GM08714 (cell line): Measurements from ENCODE around the gene AKT3.
"Not testable (repeated sequence)": the region's sequence is repeated elsewhere in the genome, so short reads cannot be mapped to it uniquely, and the experiment has no call there.

Experiments
- H3K4me3 ChIP-seq: fragments of 200-500 bp; sonication (Bioruptor generic); 2 replicates; pipeline ENCODE4 v1.5.1; 2014; ENCODE audit warnings: mild to moderate bottlenecking, low read length, inconsistent platforms
- ZNF274 ChIP-seq: IDR thresholded peaks from 2 replicates; pipeline ENCODE4 v1.6.1; 2012; ENCODE audit warnings: mild to moderate bottlenecking, low read depth, low read length

Gene AKT3

DNA sequence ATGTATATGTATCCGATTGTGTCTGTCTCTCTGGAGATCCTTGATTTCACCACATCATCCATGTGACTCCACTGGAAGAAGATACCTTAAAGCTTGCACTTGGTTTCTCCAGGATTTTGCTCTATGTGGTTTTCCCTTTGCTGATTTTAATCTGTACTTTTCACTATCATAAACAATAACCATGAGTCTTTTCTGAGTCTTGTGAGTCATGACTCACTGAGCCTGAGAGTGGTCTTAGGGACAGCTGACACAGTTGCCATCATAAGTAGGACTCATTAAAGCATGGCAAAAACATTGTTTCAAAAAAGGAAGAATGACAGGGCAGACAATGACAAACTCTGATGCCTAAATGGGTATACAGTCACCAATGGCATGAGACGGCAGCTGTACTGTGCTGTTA, 226.2 kb downstream of the AKT3 start:
- H3K4me3 ChIP-seq, result no peak overlapping the region
- TF ChIP-seq ZNF274, result no peak

DNA sequence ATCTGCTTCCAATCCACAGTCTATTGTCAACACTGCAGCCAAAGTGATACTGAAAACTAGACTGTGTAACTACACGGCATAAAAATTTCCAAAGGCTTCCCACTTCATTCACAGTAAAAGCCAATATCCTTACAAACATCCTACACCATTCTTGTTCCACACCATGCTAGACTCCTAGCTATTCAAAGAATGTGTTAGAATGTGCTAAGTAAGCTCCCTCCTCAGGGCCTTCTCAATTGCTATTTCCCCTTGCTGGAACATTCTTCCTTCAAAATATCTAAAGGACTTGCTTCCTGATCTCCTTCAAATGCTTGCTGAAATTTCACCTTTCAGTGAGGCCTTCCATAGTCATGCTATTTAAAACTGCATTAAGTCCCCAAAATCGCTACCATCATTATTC, 228.1 kb downstream of the AKT3 start:
- no peak for TF ChIP-seq ZNF274

DNA sequence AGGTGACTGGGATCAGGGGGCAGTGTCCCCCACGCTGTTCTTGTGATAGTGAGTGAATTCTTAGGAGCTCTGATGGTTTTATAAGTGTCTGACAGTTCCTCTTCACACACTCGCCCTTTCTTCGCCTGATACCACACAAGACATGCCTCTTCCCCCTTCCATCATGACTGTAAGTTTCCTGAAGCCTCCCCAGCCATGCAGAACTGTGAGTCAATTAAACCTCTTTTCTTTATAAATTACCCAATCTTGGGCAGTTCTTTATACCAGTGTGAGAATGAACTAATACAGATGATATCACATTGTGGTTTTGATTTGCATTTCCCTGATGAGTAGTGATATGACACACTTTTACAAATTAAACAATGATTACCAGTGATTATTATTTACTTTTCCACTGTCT, 229.9 kb downstream of the AKT3 start:
- no peak for TF ChIP-seq ZNF274
- no peak overlapping the region for H3K4me3 ChIP-seq

More for the DNA sequence above, 228.1 kb downstream of the AKT3 start:
- no peak overlapping the region for H3K4me3 ChIP-seq

DNA sequence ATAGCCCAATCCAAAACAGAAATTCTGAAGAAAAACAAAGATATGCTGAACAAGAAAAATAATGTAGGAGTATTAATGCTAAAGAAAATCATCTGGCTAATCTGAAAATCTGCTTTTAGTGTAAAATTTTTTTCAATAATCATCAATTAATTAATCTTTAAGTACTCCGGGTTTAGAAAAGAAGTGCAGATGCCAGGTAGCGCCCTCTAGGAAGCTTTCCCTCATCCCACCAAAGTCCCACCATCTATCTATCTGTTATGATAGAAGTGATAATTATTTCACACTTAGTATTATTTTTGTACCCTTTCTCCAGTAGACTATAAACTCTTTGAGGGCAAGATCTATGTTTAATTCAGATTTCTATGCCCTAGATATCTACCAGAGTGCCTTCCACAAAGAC, 240.3 kb downstream of the AKT3 start:
- H3K4me3 ChIP-seq, result no peak overlapping the region
- no peak for TF ChIP-seq ZNF274

DNA sequence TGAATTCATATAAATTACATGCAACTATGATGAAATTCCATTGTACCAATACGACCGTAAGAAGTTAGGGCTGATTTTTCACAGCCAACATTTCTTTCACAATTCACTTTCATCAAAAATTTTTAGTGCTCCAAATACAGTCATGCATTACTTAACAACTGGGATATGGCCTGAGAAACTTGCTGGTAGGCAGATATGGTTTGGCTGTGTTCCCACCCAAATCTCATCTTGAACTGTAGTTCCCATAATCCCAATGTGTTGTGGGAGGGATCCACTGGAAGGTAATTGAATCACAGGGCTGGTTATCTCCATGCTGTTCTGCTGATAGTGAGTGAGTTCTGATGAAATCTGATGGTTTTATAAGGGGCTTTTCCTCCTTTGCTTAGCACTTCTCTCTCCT, 244.4 kb downstream of the AKT3 start:
- H3K4me3 ChIP-seq, result no peak overlapping the region
- TF ChIP-seq ZNF274, result no peak

DNA sequence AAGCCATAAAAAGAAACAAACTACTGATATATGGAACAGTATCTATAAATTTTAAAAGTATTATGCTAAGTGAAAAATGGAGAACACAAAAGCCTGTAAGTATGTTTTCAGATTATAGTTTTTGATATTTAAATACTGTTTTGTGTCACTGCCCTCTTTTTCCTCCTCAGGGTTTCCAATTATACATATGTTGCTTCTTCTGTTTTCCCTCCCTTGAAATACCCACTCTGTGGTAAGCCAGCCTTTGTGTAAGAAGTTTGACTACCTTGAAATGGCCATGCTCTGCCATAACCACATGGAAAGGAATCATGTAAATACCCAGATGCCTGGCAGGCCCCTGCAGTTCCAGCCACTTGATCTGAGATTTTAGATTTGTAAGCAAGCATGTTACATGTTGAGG, 248.3 kb downstream of the AKT3 start:
- H3K4me3 ChIP-seq, result no peak overlapping the region

DNA sequence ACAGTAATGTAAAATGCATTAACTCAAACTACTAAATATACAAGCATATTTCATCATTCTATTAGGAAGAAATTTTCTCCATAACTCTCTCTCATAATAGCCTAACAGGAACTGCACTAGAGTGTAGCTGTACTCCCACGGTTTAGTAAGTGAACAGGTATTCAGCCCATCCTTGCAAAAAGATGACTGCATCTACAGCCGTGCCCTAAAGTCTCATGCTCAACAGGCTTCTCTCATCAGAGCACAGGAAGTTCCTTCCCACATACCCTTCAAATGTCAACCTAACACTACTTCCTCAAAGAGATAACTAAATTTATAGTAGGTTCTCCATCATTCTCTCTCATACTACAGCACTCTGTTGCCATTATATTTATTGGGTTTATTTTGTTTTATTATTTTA, 251.6 kb downstream of the AKT3 start:
- H3K4me3 ChIP-seq, result no peak overlapping the region
- TF ChIP-seq ZNF274, result no peak

More for the DNA sequence above, 248.3 kb downstream of the AKT3 start:
- TF ChIP-seq ZNF274, result no peak

DNA sequence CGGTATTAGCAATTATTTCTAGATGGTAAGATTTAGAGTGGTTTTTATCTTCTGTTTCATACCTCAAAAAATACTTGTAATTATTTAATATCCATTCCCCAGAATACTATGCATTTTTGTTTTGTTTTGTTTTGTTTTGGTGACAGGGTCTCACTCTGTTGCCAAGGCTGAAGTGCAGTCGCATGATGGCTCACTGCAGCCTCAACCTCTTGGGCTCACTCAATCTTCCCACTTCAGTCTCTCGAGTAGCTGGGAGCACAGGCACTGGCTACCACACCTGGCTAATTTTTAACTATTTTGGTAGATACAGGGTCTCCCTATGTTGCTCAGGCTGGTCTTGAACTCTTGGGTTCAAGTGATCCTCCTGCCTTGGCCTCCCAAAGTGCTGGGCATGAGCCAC, 252.7 kb downstream of the AKT3 start:
- no peak overlapping the region for H3K4me3 ChIP-seq
- TF ChIP-seq ZNF274, result no peak

DNA sequence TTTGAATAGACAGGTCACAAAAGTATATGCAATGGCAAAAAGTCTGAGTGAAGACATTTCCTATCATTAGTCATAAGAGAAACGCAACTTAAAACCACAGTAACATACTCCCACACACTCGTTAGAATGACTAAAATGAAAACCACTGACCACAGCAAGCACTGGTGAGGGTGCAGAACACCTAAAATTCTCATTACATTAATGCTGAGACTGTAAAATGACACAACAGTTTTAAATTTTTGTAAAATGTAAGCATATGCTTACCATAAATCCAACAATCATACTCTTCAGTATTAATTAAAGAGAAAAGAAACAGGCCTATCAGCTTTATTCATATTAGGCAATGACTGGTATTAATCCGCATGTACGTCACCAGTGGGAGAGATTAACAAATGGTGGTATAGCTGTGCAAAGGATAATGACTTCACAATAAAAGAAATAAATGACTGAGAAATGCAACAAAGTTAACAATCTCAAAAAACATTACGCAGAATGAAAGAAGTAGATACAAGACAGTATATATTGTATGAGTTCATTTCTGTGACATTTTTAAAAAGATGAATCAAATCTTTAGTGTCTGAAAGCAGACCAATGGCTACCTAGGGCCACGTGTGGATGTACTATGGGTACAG, 253.5 kb downstream of the AKT3 start:
- no peak for TF ChIP-seq ZNF274
- no peak overlapping the region for H3K4me3 ChIP-seq

DNA sequence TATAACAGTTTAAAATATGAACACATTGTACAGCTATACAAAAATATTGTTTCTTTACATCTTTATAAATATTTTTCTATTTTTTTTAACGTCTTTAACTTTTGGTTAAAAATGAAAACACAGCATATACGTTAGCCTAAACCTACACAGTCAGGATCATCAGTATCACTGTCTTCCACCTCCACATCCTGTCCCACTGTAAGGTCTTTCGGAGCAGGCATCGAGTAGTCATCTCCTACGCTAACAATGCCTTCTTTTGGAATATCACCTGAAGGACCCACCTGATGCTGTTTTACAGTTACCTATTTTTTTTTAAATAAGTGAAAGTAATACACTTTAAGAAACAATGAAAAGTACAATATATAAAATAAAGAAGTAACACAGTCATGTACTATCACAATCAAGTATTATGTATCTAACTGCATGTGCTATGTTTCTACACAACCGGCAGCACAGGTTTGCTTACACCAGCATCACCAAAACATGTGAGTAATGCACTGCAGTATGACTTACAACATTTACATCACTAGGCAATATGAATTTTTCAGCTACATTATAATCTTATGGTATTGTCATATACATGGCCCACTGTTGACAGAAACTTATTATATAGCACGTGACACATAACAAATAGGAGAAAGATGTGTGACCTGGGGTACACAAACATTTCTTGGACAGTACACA, 254.4 kb downstream of the AKT3 start:
- no peak overlapping the region for H3K4me3 ChIP-seq

DNA sequence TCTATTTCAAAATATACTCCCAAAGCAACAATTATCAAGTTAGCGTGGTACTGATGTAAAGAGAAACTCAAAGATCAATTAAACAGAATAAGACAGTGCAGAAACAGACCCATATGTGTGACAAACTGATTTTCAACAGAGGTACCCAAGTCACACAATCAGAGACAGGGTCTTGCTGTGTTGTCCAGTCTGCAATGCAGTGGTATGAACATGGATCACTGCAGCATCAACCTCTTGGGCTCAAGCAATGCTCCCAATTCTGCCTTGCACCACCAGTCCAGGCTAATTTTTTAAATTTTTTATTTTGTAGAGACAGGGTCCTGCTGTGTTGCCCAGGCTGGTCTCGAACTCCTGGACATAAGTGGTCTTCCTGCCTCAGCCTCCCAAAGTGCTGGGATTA, 255.6 kb downstream of the AKT3 start:
- no peak overlapping the region for H3K4me3 ChIP-seq
- TF ChIP-seq ZNF274, result no peak

More for the DNA sequence above, 254.4 kb downstream of the AKT3 start:
- no peak for TF ChIP-seq ZNF274

DNA sequence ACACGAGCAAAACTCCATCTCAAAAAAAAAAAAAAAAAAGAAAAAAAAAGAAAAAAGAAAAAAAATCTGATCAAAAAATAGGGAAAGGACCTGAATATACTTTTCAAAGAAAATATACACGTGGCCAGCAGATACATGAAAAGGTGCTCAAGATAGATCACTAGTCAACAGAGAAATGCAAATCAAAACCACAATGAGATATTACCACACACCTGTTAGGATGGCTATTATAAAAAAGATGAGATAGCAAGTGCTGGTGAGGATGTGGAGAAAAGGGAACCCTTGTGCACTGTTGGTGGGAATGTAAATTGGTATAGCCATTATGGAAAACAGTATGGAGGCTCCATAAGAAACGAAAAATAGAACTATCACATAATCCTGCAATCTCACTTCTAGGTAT, 260.8 kb downstream of the AKT3 start:
- H3K4me3 ChIP-seq, result not testable (repeated sequence)

DNA sequence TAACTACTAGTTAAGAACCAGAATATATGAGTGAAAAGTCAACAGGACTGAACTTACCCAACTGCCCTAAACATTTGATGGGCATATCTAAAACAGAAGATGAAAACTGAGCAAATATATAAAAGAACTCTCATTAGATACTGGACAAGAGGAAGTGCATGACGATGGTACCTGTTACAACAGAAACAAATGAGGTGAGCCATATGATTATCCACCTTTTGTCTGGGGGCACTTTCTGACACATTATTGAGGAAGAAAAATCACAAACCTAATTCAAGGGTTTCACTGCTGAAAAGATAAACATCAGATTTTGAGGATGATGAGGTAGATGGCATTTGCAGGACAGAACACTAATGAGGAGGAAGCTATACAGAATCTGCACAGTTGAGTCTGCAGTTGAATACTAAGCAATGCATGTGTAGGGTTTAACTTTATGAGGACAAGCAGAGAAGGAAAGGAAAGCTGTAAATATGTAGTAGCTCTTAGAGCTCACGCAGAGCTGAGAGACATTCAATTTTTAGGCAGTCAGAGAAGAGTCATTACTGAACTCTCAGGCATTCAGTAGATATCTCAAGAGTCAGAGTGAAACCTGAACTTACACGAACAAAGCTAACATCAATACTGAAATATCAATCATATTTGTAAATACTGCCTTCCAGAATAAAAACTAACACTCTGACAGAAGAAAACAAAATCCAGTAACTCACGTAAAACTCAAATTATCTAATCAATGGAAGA, 262.1 kb downstream of the AKT3 start:
- TF ChIP-seq ZNF274, result no peak
- H3K4me3 ChIP-seq, result no peak overlapping the region

DNA sequence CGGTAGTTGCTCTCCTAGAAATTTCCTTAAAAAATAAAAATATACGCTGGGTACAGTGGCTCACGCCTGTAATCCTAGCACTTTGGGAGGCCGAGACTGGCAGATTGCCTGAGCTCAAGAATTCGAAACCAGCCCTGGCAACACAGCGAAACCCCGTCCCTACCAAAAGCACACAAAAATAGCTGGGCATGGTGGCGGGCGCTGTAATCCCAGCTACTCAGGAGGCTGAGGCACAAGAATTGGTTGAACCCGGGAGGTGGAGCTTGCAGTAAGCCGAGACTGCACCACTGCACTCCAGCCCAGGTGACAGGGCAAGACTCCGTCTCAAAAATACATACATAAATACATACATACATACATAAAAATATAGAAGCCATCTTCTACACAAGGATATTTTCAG, 262.8 kb downstream of the AKT3 start:
- TF ChIP-seq ZNF274, result no peak
- H3K4me3 ChIP-seq, result no peak overlapping the region

DNA sequence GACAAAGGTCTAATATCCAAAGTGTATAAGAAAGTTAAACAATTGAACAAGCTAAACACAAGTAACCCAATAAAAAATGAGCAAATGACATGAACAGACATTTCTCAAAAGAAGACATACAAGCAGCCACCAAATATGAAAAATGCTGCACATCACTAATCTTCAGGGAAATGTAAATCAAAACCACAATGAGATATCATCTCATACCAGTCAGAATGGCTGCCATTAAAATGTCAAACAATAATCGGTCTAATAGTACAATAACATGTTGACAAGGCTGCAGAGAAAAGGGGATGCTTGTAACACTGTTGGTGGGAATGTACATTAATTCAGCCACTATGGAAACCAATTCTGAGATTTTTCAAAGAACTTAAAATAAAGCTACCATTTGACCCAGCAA, 264.1 kb downstream of the AKT3 start:
- no peak for TF ChIP-seq ZNF274
- no peak overlapping the region for H3K4me3 ChIP-seq

DNA sequence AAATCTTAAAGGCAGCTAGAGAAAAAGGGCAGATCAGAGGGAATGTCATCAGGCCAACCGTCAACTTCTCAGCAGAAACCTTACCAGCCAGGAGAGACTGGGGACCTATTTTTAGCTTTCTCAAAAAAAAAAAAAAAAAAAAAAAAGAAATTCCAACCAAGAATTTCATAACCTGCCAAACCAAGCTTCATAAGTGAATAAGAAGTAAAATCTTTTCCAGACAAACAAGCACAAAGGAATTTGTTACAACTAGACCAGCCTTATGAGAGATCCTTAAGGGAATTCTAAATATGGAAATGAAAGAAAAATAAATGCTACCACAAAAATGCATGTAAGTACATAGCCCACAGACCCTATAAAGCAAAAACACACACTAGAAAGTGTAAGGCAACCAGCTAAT, 267.7 kb downstream of the AKT3 start:
- no peak overlapping the region for H3K4me3 ChIP-seq
- no peak for TF ChIP-seq ZNF274
